Upper lobe of right lung (tissue), 1 donor: ENCODE data around the gene LRP2. TPM values are rescaled to one million over a fixed set of nuclear protein-coding genes. Genes with fewer than 3 reads are reported as not detected.

Experiments
- ATAC-seq: fragments of 200-7000 bp; cut with Tn5 transposase; one replicate; pipeline ENCODE4 v1.9.1; 2020; ENCODE audit warnings: mild to moderate bottlenecking, moderate library complexity
- DNase-seq: peaks from one replicate; pipeline ENCODE4 v3.0.0-alpha.2; 2020
- H3K27ac ChIP-seq: fragments of 200-600 bp; one replicate; pipeline ENCODE4 v1.8.0; 2022
- H3K27me3 ChIP-seq: fragments of 200-600 bp; one replicate; pipeline ENCODE4 v1.8.0; 2022; ENCODE audit warnings: mild to moderate bottlenecking
- H3K36me3 ChIP-seq: fragments of 200-600 bp; one replicate; pipeline ENCODE4 v1.8.0; 2022
- H3K4me1 ChIP-seq: fragments of 200-600 bp; one replicate; pipeline ENCODE4 v1.8.0; 2022
- H3K4me3 ChIP-seq: fragments of 200-600 bp; one replicate; pipeline ENCODE4 v1.8.0; 2022; ENCODE audit warnings: mild to moderate bottlenecking
- H3K9me3 ChIP-seq: fragments of 200-600 bp; one replicate; pipeline ENCODE4 v1.8.0; 2022
- intact Hi-C: fragments of 100-400 bp; cut with DNase I; formaldehyde crosslinking; loops from one replicate; pipeline ENCODE4 v1.11.0; 2022
- total RNA-seq: library from RNA; stranded (reverse); fragmentation: NEBNext Ultra II Directional; extraction: Animal tissue kit (Norgen Biotek cat#: 25700); gene quantifications from one replicate; pipeline ENCODE4 v1.2.1, GENCODE V29; 2021
- TF ChIP-seq, protein P1 (sequence below): fragments of 200-600 bp; IDR thresholded peaks from one replicate; pipeline ENCODE4 v1.8.0; 2022; ENCODE audit warnings: antibody characterized with exemption
- donor health status: DM: no; HTN: yes; CAD: no; lungs with severe emphysema.

The LRP2 gene
- total RNA-seq, 1 donor from 2014 or later, result 36.6 TPM

DNA sequence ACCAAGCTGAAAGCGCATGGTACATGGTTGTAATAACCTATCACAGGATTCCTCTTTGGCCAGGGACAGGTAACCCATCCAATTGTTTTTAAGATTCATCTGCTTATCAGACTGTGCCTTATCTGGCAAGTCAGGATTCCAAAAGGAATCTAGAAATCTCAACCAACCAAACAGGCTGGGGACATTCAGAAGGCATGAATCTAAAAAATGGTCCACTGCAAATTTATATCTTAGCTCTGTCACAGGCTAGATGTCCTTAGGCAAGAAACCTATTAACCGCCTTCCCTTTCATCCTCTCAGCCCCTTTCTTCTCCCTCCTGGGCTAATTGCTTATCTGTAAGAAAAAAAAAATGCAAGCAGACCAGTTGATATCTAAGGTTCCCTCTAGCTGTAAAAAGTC, 4.3 kb downstream of the LRP2 start:
- TF ChIP-seq, protein P1, sequence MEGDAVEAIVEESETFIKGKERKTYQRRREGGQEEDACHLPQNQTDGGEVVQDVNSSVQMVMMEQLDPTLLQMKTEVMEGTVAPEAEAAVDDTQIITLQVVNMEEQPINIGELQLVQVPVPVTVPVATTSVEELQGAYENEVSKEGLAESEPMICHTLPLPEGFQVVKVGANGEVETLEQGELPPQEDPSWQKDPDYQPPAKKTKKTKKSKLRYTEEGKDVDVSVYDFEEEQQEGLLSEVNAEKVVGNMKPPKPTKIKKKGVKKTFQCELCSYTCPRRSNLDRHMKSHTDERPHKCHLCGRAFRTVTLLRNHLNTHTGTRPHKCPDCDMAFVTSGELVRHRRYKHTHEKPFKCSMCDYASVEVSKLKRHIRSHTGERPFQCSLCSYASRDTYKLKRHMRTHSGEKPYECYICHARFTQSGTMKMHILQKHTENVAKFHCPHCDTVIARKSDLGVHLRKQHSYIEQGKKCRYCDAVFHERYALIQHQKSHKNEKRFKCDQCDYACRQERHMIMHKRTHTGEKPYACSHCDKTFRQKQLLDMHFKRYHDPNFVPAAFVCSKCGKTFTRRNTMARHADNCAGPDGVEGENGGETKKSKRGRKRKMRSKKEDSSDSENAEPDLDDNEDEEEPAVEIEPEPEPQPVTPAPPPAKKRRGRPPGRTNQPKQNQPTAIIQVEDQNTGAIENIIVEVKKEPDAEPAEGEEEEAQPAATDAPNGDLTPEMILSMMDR, result no peak
- Histone ChIP-seq H3K4me3 (no peak overlapping the region), H3K4me1 (peaks cover 15% of the 10 kb centered on the region), H3K27ac (no peak overlapping the region), H3K36me3 (no peaks in the 10 kb centered on the region), H3K9me3 (no peaks in the 10 kb centered on the region), H3K27me3 (peaks cover 32% of the 10 kb centered on the region)
- DNase-seq (no peak), ATAC-seq (no peak)
- intact Hi-C loops, result no loop called here

- H3K27me3 ChIP-seq, result peaks cover 11% of the 10 kb centered on the region
- DNase-seq, result no peak
- no peak overlapping the region for H3K4me3 ChIP-seq
- TF ChIP-seq, protein P1, result no peak
- ATAC-seq, result no peak
- no peaks in the 10 kb centered on the region for H3K9me3 ChIP-seq
- intact Hi-C loops, result no loop called here
- H3K27ac ChIP-seq, result no peak overlapping the region
- no peaks in the 10 kb centered on the region for H3K4me1 ChIP-seq
- H3K36me3 ChIP-seq, result no peaks in the 10 kb centered on the region
Measured at GRCh38 chr2:169354244-169354643, 8.1 kb downstream of the LRP2 start.

DNA sequence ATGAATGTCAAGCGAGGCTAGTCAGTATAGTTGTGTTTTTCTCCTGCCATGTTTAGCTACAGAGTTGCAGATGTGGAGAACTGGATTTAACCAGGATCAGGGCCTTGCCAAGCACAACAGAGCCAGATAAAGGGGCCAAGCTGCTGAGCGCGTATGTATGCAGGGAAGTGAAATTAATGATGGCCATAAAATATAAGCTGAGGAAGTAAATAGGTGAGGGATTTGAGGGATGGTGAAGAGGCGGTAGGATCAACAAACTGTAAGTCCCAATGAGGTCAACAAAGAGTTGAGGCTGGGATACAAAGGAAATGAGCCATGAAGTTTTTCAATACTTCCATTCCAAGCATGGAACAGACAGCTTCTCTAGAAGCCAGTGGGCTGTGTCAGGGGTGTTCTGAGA, 10.6 kb downstream of the LRP2 start:
- Histone ChIP-seq H3K4me1 (no peaks in the 10 kb centered on the region), H3K9me3 (no peaks in the 10 kb centered on the region), H3K27ac (no peak overlapping the region), H3K27me3 (no peaks in the 10 kb centered on the region), H3K4me3 (no peak overlapping the region), H3K36me3 (no peaks in the 10 kb centered on the region)
- TF ChIP-seq, protein P1, result no peak
- DNase-seq, result no peak
- ATAC-seq, result no peak
- intact Hi-C loops, result no loop called here

DNA sequence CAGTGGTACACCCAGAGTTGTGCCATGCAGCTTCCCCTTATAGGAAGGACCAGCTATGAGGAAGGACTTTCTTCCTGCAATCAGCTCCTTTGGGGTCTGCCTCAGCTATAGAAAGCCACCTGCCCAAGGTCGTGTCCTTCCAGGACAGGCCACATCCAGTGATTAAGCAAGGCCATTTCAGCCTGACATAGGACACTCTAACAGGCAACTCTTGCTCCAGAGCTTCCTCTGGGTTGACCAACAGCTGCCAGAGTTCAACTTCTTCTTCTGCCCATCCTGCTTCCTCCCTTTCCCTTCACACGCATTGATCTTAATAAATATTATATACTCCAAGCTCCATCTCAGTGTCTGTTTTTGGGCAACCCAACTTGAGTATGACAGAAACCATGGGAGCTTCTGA, 12.8 kb downstream of the LRP2 start:
- ATAC-seq, result peak; percentile 79
- Histone ChIP-seq H3K4me1 (no peaks in the 10 kb centered on the region), H3K4me3 (no peak overlapping the region), H3K27me3 (no peaks in the 10 kb centered on the region), H3K36me3 (no peaks in the 10 kb centered on the region), H3K9me3 (no peaks in the 10 kb centered on the region), H3K27ac (no peak overlapping the region)
- no peak for DNase-seq
- TF ChIP-seq, protein P1, result no peak
- intact Hi-C loops, result no loop called here

GRCh38 chr2:169348321-169349024, 13.9 kb downstream of the LRP2 start:
- no peak for ATAC-seq
- no peak for DNase-seq
- intact Hi-C loops, result no loop called here
- no peaks in the 10 kb centered on the region for H3K4me1 ChIP-seq
- no peaks in the 10 kb centered on the region for H3K27me3 ChIP-seq
- H3K4me3 ChIP-seq, result no peak overlapping the region
- H3K9me3 ChIP-seq, result no peaks in the 10 kb centered on the region
- no peak overlapping the region for H3K27ac ChIP-seq
- no peaks in the 10 kb centered on the region for H3K36me3 ChIP-seq
- TF ChIP-seq, protein P1, result no peak
